SU-DHL-6 (cell line): ENCODE results near the gene PRR7.
A peak's percentile ranks its signal among the peaks of the same experiment; 100 is the strongest.

Experiments
- H2AFZ ChIP-seq: fragments of 200-600 bp; sonication (generic); 2 replicates; pipeline ENCODE4 v1.6.1; 2014; ENCODE audit warnings: low read depth, mild to moderate bottlenecking, moderate library complexity, mixed read lengths, antibody characterized with exemption, low read length; ENCODE audit not compliant: severe bottlenecking
- H3F3A ChIP-seq: fragments of 200-600 bp; shearing (Covaris generic); 2 replicates; pipeline ENCODE4 v1.6.0; 2016; ENCODE audit warnings: antibody characterized with exemption, mild to moderate bottlenecking; ENCODE audit not compliant: insufficient read depth
- H3K27ac ChIP-seq: fragments of 200-600 bp; sonication (generic); 2 replicates; pipeline ENCODE4 v1.5.1; 2016; ENCODE audit warnings: low read depth, mild to moderate bottlenecking, low read length, moderate library complexity, mixed read lengths
- H3K27me3 ChIP-seq: fragments of 200-600 bp; sonication (generic), shearing (Covaris generic); 2 replicates; pipeline ENCODE4 v1.6.0; 2014; ENCODE audit warnings: mild to moderate bottlenecking, low read length
- H3K36me3 ChIP-seq: fragments of 200-600 bp; sonication (generic); 2 replicates; pipeline ENCODE4 v1.6.1; 2014; ENCODE audit warnings: mild to moderate bottlenecking, low read length, mixed read lengths
- H3K4me2 ChIP-seq: fragments of 300-600, 200-600 bp; shearing (Covaris generic), sonication (generic); 2 replicates; pipeline ENCODE4 v1.6.0; 2014; ENCODE audit warnings: low read length, low read depth, mild to moderate bottlenecking; ENCODE audit not compliant: poor library complexity, severe bottlenecking
- H3K4me3 ChIP-seq: fragments of 200-600 bp; sonication (generic); 2 replicates; pipeline ENCODE4 v1.5.1; 2014; ENCODE audit warnings: antibody characterized with exemption, low read length, mild to moderate bottlenecking, mixed read lengths; ENCODE audit not compliant: insufficient read depth, poor library complexity, severe bottlenecking
- H3K79me2 ChIP-seq: fragments of 200-600 bp; sonication (generic); 2 replicates; pipeline ENCODE4 v1.6.1; 2014; ENCODE audit warnings: mild to moderate bottlenecking, low read length, moderate library complexity; ENCODE audit not compliant: insufficient read depth
- H3K9ac ChIP-seq: fragments of 200-600 bp; sonication (generic); 2 replicates; pipeline ENCODE4 v1.7.0; 2014; ENCODE audit warnings: mild to moderate bottlenecking, low read length
- H3K9me2 ChIP-seq: fragments of 200-600 bp; sonication (generic); replicated peaks from 2 replicates; pipeline ENCODE4 v1.6.1; 2014; ENCODE audit warnings: low read length; ENCODE audit not compliant: insufficient read depth
- H3K9me3 ChIP-seq: fragments of 200-600 bp; sonication (generic); 2 replicates; pipeline ENCODE4 v1.6.1; 2014; ENCODE audit warnings: low read length, mixed read lengths; ENCODE audit not compliant: insufficient read depth
- H4K20me1 ChIP-seq: fragments of 200-600 bp; sonication (generic); 2 replicates; pipeline ENCODE4 v1.6.1; 2014; ENCODE audit warnings: low read depth, mild to moderate bottlenecking, antibody characterized with exemption, low read length, moderate library complexity, mixed read lengths
- EZH2phosphoT487 ChIP-seq: fragments of 200-600 bp; sonication (generic), shearing (Covaris generic); conservative IDR thresholded peaks from 2 replicates; pipeline ENCODE4 v1.6.1; 2018; ENCODE audit warnings: mild to moderate bottlenecking, antibody characterized with exemption, low read length, moderate library complexity, mixed read lengths
- TF ChIP-seq, protein P1 (sequence below): fragments of 200-600 bp; sonication (generic); IDR thresholded peaks from one replicate; pipeline ENCODE4 v1.5.1; 2017; ENCODE audit warnings: antibody characterized with exemption, mild to moderate bottlenecking, low read length, moderate library complexity; ENCODE audit not compliant: insufficient read depth, poor library complexity, severe bottlenecking

PRR7 gene

DNA sequence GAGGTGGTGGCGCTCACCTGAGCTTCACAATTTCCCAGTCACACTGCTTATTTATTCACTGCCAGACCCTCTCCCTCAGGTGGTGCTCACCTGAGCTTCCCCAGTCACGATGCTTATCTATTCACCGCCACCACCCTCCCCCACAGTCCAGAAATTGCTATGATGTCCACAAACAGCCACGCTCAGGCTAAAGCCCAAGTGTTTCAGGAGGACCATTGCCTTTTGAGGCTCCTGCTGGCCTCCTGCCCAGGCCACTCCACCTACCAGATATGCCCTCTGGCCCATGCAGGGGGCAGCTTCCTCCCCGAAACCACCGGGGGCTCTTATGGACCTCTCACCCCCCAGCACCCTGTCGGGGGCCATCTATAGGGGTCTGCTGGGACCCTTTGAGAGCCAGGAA, 46.2 kb downstream of the PRR7 start:
- TF ChIP-seq, protein P1, sequence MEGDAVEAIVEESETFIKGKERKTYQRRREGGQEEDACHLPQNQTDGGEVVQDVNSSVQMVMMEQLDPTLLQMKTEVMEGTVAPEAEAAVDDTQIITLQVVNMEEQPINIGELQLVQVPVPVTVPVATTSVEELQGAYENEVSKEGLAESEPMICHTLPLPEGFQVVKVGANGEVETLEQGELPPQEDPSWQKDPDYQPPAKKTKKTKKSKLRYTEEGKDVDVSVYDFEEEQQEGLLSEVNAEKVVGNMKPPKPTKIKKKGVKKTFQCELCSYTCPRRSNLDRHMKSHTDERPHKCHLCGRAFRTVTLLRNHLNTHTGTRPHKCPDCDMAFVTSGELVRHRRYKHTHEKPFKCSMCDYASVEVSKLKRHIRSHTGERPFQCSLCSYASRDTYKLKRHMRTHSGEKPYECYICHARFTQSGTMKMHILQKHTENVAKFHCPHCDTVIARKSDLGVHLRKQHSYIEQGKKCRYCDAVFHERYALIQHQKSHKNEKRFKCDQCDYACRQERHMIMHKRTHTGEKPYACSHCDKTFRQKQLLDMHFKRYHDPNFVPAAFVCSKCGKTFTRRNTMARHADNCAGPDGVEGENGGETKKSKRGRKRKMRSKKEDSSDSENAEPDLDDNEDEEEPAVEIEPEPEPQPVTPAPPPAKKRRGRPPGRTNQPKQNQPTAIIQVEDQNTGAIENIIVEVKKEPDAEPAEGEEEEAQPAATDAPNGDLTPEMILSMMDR: no peak
- H3F3A ChIP-seq: peaks cover 5% of the 10 kb centered on the region; the same call in 1 of the 2 replicates
- no peaks in the 10 kb centered on the region for H4K20me1 ChIP-seq

DNA sequence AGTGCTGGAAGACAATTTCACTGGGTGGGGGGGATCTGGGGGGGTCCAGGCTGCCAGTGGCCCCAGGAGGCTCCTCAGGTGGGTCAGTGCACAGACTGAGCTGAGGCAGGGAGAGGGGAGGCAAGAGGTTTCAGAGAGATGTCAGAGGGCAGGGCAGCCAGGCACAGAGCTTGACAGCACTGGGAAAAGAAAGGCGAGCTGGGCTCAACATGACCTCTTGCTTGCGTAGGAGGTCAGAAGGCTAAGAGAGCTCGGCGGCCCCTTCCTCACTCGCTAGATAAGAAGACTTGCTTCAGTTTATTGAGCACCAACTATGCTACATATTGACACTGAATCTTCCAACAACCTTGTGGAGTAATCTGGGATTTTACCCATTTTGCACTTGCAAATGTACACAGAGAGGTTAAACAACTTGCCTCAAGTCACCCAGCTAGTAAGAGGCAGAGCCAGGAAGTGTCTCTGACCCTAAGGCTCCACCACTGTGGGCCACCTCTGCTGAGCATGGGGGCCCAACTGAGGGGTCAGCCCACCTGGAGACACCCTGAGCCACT, 47.3 kb downstream of the PRR7 start:
- H3K4me2 ChIP-seq: no peak overlapping the region
- H3K4me3 ChIP-seq: no peak overlapping the region
- H3K79me2 ChIP-seq: no peaks in the 10 kb centered on the region
- peak overlapping the region; percentile 47 for H3K27ac ChIP-seq
- no peaks in the 10 kb centered on the region for H3K36me3 ChIP-seq
- no peak overlapping the region for H2AFZ ChIP-seq
- no peak overlapping the region for H3K9ac ChIP-seq
- TF ChIP-seq, protein P1: no peak
- no peak for TF ChIP-seq EZH2phosphoT487
- H3F3A ChIP-seq: peaks cover 5% of the 10 kb centered on the region; the same call in 1 of the 2 replicates
- no peaks in the 10 kb centered on the region for H3K9me2 ChIP-seq
- no peaks in the 10 kb centered on the region for H4K20me1 ChIP-seq
- no peaks in the 10 kb centered on the region for H3K27me3 ChIP-seq
- no peaks in the 10 kb centered on the region for H3K9me3 ChIP-seq

More for the DNA sequence above, 46.2 kb downstream of the PRR7 start:
- Histone ChIP-seq H3K36me3 (no peaks in the 10 kb centered on the region), H3K9ac (no peak overlapping the region), H3K9me2 (no peaks in the 10 kb centered on the region), H3K79me2 (no peaks in the 10 kb centered on the region), H2AFZ (no peak overlapping the region), H3K27ac (no peak overlapping the region), H3K27me3 (no peaks in the 10 kb centered on the region), H3K4me3 (no peak overlapping the region), H3K9me3 (no peaks in the 10 kb centered on the region), H3K4me2 (no peak overlapping the region)

DNA sequence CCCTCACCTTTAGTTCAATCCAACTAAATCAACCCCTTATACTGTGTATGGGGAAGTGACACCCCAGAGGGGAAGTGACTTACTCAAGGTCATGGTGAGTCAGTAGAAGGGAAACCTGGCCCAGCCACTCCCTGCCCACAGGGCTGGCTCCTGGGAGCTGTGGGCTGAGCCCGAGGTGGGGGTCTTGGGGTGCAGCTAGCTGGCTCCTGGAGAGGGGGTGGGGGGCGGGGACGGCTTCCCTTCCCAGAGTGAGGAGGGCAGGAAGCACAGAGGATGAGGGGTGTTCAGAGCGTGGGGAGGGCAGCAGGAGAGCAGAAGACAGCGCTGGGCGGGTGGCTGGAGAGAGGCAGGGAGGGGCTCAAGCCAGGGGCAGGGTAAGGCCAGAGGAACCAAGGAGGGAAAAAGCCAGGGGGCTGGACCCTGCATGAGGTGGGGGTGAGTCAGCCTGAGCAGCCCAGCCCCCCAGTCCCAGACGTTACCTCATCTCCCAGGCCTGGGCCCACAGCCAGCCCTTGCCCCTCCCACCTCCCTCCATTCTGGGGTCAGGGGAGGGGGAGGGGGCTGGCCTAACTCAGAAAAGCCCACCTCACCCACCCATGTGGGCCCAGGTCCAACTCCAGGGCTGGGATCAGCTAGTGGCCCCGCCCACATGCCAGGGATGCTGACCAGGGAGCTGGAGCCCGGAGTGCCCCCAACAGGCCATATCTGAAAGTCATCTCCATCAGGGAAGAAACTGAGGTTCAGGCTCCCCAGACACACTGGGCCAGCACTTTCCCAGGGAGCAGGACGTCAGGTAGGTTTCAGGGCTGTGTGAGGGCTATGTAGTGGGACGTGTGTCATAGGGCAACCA, 48.0 kb downstream of the PRR7 start:
- H4K20me1 ChIP-seq: no peaks in the 10 kb centered on the region
- no peaks in the 10 kb centered on the region for H3K9me2 ChIP-seq
- peaks cover 5% of the 10 kb centered on the region; the same call in 1 of the 2 replicates for H3F3A ChIP-seq
- TF ChIP-seq EZH2phosphoT487: no peak
- TF ChIP-seq, protein P1: no peak
- no peaks in the 10 kb centered on the region for H3K36me3 ChIP-seq
- no peaks in the 10 kb centered on the region for H3K9me3 ChIP-seq
- no peaks in the 10 kb centered on the region for H3K79me2 ChIP-seq
- H3K27ac ChIP-seq: peak overlapping the region; percentile 47
- no peak overlapping the region for H3K9ac ChIP-seq
- no peaks in the 10 kb centered on the region for H3K27me3 ChIP-seq
- H3K4me3 ChIP-seq: no peak overlapping the region
- no peak overlapping the region for H2AFZ ChIP-seq
- no peak overlapping the region for H3K4me2 ChIP-seq
